Endothelial cell of umbilical vein (primary cell): ENCODE results near the gene HTT. TPM values are rescaled to one million over a fixed set of nuclear protein-coding genes. Genes with fewer than 3 reads are reported as not detected.

ENCODE experiments used
- BruUV-seq: library from RNA; stranded (reverse); fragments of 400-500 nt; replicated peaks from 2 replicates; lab custom pipeline; 2021; lab: Mats Ljungman, UMichigan
- CTCF ChIA-PET: fragments of 300-600, 350-600 bp; sonication (Branson Sonifier 250); formaldehyde crosslinking; loops from one replicate; lab custom pipeline; 2021; ENCODE audit warnings: antibody characterized with exemption, inconsistent platforms; lab: Charles Lee
- POLR2A ChIA-PET: fragments of 300-600, 350-600 bp; sonication (Branson Sonifier 250); formaldehyde crosslinking; loops from one replicate; lab custom pipeline; 2021; ENCODE audit warnings: antibody characterized with exemption, inconsistent platforms; lab: Charles Lee
- DNase-seq: peaks from one replicate; pipeline ENCODE4 v3.0.0-alpha.2; 2011; ENCODE audit warnings: low read depth, low spot score
- FAIRE-seq: peaks from 2 replicates; lab custom pipeline; 2011; peaks lifted over from hg19 to GRCh38; lab: Jason Lieb, UNC
- H2AFZ ChIP-seq: 2 replicates; pipeline ENCODE4 v1.6.0; 2012; ENCODE audit warnings: low read depth, low read length, control low read depth, inconsistent platforms
- H3K27ac ChIP-seq: 2 replicates; pipeline ENCODE4 v1.5.1; 2011; ENCODE audit warnings: low read depth, mild to moderate bottlenecking, control low read depth, low read length, moderate library complexity; ENCODE audit not compliant: insufficient read depth
- H3K27me3 ChIP-seq, 2 experiments: 2 replicates each; pipeline versions ENCODE4 v1.6.0 to v1.6.1; 2011; ENCODE audit warnings: low read length in 2 of 2, mixed read lengths in 1 of 2; ENCODE audit not compliant: control insufficient read depth in 2 of 2, insufficient read depth in 2 of 2
- H3K36me3 ChIP-seq, 2 experiments: 2 replicates in 1 of 2; 3 replicates in 1 of 2; pipeline ENCODE4 v1.5.1; 2011; ENCODE audit warnings: low read length in 2 of 2, mild to moderate bottlenecking in 1 of 2, moderate library complexity in 1 of 2; ENCODE audit not compliant: control insufficient read depth in 2 of 2, insufficient read depth in 2 of 2; ENCODE audit errors: extremely low read depth in 1 of 2
- H3K4me1 ChIP-seq: 3 replicates; pipeline ENCODE4 v1.5.1; 2011; ENCODE audit warnings: mild to moderate bottlenecking, low read length; ENCODE audit not compliant: control insufficient read depth, insufficient read depth; ENCODE audit errors: extremely low read depth
- H3K4me2 ChIP-seq: 2 replicates; pipeline ENCODE4 v1.6.1; 2011; ENCODE audit warnings: low read length, control low read depth, mixed read lengths; ENCODE audit not compliant: insufficient read depth
- H3K4me3 ChIP-seq, 3 experiments: fragments of 200-600 bp in 1 of 3; sonication (generic), shearing (Covaris generic) in 1 of 3; replicated peaks in 1 of 3; 2 replicates each; pipeline ENCODE4 v1.5.1; 2011 to 2016; ENCODE audit warnings: control low read depth in 3 of 3, low read length in 3 of 3, mild to moderate bottlenecking in 2 of 3, inconsistent platforms in 1 of 3, low read depth in 1 of 3, moderate library complexity in 1 of 3; ENCODE audit not compliant: insufficient read depth in 1 of 3
- H3K79me2 ChIP-seq: 2 replicates; pipeline ENCODE4 v1.6.0; 2012; ENCODE audit warnings: low read length, inconsistent platforms; ENCODE audit not compliant: control insufficient read depth, insufficient read depth
- H3K9ac ChIP-seq: replicated peaks from 2 replicates; pipeline ENCODE3; 2011; ENCODE audit warnings: low read length, control low read depth; ENCODE audit not compliant: insufficient read depth; ENCODE audit errors: extremely low read depth
- H3K9me1 ChIP-seq: replicated peaks from 3 replicates; pipeline ENCODE4 v1.6.0; 2011; ENCODE audit warnings: mild to moderate bottlenecking, low read length; ENCODE audit not compliant: control insufficient read depth, insufficient read depth; ENCODE audit errors: extremely low read depth
- H3K9me3 ChIP-seq: replicated peaks from 2 replicates; pipeline ENCODE4 v1.5.1; 2012; ENCODE audit warnings: low read length, inconsistent platforms; ENCODE audit not compliant: control insufficient read depth, insufficient read depth
- H4K20me1 ChIP-seq: replicated peaks from 2 replicates; pipeline ENCODE3; 2011; ENCODE audit warnings: mild to moderate bottlenecking, low read length; ENCODE audit not compliant: control insufficient read depth, insufficient read depth; ENCODE audit errors: extremely low read depth
- CTCF ChIP-seq, 2 donors: IDR thresholded peaks; 1 replicate in 1 of 2; 2 replicates in 1 of 2; pipeline ENCODE4 v1.5.1; 2011; ENCODE audit warnings: low read length in 2 of 2, mild to moderate bottlenecking in 2 of 2, moderate library complexity in 2 of 2, control low read depth in 1 of 2, inconsistent platforms in 1 of 2, low read depth in 1 of 2; ENCODE audit not compliant: insufficient read depth in 1 of 2; ENCODE audit errors: extremely low read depth in 1 of 2
- EZH2 ChIP-seq: IDR thresholded peaks from 2 replicates; pipeline ENCODE4 v1.6.1; 2012; ENCODE audit warnings: borderline replicate concordance, low read depth, mild to moderate bottlenecking, moderate library complexity, low read length, inconsistent platforms; ENCODE audit not compliant: severe bottlenecking
- FOS ChIP-seq: IDR thresholded peaks from 2 replicates; pipeline ENCODE4 v1.6.1; 2011; ENCODE audit warnings: mild to moderate bottlenecking, low read length, moderate library complexity, borderline replicate concordance; ENCODE audit not compliant: insufficient read depth
- GATA2 ChIP-seq: IDR thresholded peaks from 2 replicates; pipeline ENCODE4 v1.7.0; 2011; ENCODE audit warnings: low read depth, mild to moderate bottlenecking, moderate library complexity, mixed read lengths, low read length; ENCODE audit not compliant: insufficient read length, insufficient read depth
- JUN ChIP-seq: IDR thresholded peaks from 2 replicates; pipeline ENCODE4 v1.6.1; 2011; ENCODE audit warnings: borderline replicate concordance, low read depth; ENCODE audit not compliant: insufficient read length, insufficient read depth
- MAX ChIP-seq: IDR thresholded peaks from 2 replicates; pipeline ENCODE4 v1.6.1; 2011; ENCODE audit not compliant: insufficient read depth, insufficient read length
- MYC ChIP-seq: IDR thresholded peaks from one replicate; pipeline ENCODE4 v1.6.1; 2011; ENCODE audit warnings: mild to moderate bottlenecking, low read depth, low read length
- POLR2A ChIP-seq: IDR thresholded peaks from 2 replicates; pipeline ENCODE4 v1.6.1; 2012; ENCODE audit warnings: low read depth, mild to moderate bottlenecking, control low read depth, low read length
- POLR2AphosphoS5 ChIP-seq: IDR thresholded peaks from 2 replicates; pipeline ENCODE4 v1.6.1; 2012; ENCODE audit warnings: low read depth, mild to moderate bottlenecking, control low read depth, low read length, moderate library complexity; ENCODE audit not compliant: insufficient read depth
- dilution Hi-C: fragments of 300-500 bp; cut with MboI; formaldehyde crosslinking; loops from one replicate; pipeline ENCODE4 v1.15.0; 2019; ENCODE audit warnings: low sequenced_read_pairs; ENCODE audit not compliant: extremely low pct_ligation_motif_present
- intact Hi-C: fragments of 100-400 bp; cut with micrococcal nuclease; formaldehyde crosslinking; loops from one replicate; pipeline ENCODE4 v1.10.0; 2022
- polyA plus RNA-seq, 4 experiments: library from polyadenylated mRNA; depleted of rRNA in 3 of 4; stranded (reverse) in 3 of 4; unstranded in 1 of 4; fragments of >200 nt; gene quantifications; 2 replicates each; pipeline versions ENCODE4 v1.2.1 to v1.2.3, GENCODE V29; 2011 to 2012; ENCODE audit warnings: missing spikeins in 1 of 4
- total RNA-seq: library from RNA; stranded (reverse); gene quantifications from 2 replicates; pipeline ENCODE4 v1.2.3, GENCODE V29; 2021

Gene HTT
- total and polyA plus RNA-seq, 2 donors (not counting 3 experiments of a cell fraction or from before 2014, with no cell fraction given): 15.7 to 61.2 TPM

- H3K9me3 ChIP-seq: no peaks in the 10 kb centered on the region
- POLR2A ChIA-PET: no interaction called here
- no peaks in the 10 kb centered on the region for H3K9me1 ChIP-seq
- H2AFZ ChIP-seq: no peak overlapping the region
- no peaks in the 10 kb centered on the region for H4K20me1 ChIP-seq
- DNase-seq: no peak
- H3K79me2 ChIP-seq: no peaks in the 10 kb centered on the region
- H3K4me3 ChIP-seq: no peak overlapping the region
- H3K4me2 ChIP-seq: no peak overlapping the region
- no peaks in the 10 kb centered on the region for H3K27me3 ChIP-seq
- CTCF ChIA-PET: interaction anchor here (1.0 kb wide), 1 partner anchor 10 kb away, joined by 3 read pairs; no protein-coding TSS in a partner anchor
- dilution Hi-C loops (no loop called here), intact Hi-C loops (no loop called here)
- no peaks in the 10 kb centered on the region for H3K4me1 ChIP-seq
- H3K36me3 ChIP-seq: peaks cover 8 to 49% of the 10 kb centered on the region in 2 experiments
- FAIRE-seq: no peak
- no peak overlapping the region for H3K9ac ChIP-seq
- H3K27ac ChIP-seq: no peak overlapping the region
- TF ChIP-seq MAX: no peak
- no peak for TF ChIP-seq MYC
- no peak for TF ChIP-seq POLR2AphosphoS5
- no peak for TF ChIP-seq EZH2
- TF ChIP-seq GATA2: no peak
- TF ChIP-seq CTCF (IDR thresholded peaks at IDR 0.05; ENCODE audit: extremely low read depth in 1 of 2, insufficient read depth in 1 of 2, low read depth in 1 of 2, low read length in 2 of 2): no peak
- no peak for TF ChIP-seq POLR2A
- no peak for TF ChIP-seq FOS
- no peak for TF ChIP-seq JUN
- no TSS peak for BruUV-seq
These were observed 146.7 kb downstream of the HTT start for GRCh38 chr4:3221184-3221494.
